Activated T-helper 9 cell treated with anti-CD3 and anti-CD28 coated beads, Interleukin-2, amount 50 U/mL, for 16 hours (primary cell): Measurements from ENCODE around the gene TSBP1.
"Not testable (repeated sequence)": the region's sequence is repeated elsewhere in the genome, so short reads cannot be mapped to it uniquely, and the experiment has no call there.

Experiments
- DNase-seq: peaks from one replicate; pipeline ENCODE4 v3.0.0-alpha.2; 2020; ENCODE audit warnings: low read depth

Gene TSBP1

GRCh38 chr6:32375739-32376529 is 4.2 kb upstream of the TSBP1 start:
- no peak for DNase-seq

- DNase-seq: no peak
These were observed 474 bp downstream of the TSBP1 start for GRCh38 chr6:32371229-32371628.

DNA sequence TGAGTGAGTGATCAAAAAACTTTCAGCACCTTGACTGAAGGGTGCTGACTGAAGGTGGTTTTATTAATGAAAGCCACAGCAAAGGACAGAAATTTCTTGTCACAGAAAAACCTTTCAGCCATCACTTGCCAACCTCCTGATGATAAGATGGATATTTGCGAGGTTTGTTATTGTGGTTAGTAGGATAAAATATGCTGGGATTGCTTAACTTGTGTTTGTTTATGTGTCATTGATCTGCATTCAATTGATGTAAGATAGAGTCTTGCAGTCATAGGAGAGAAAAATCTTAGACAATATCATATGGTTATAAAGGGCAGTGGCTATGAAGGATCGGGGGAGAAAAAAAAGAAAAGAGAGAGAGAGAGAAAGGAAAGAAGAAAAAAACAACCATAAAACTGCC is 1.2 kb downstream of the TSBP1 start:
- DNase-seq: no peak

- no peak for DNase-seq
These were observed 2.0 kb downstream of the TSBP1 start for GRCh38 chr6:32369660-32370059.

DNA sequence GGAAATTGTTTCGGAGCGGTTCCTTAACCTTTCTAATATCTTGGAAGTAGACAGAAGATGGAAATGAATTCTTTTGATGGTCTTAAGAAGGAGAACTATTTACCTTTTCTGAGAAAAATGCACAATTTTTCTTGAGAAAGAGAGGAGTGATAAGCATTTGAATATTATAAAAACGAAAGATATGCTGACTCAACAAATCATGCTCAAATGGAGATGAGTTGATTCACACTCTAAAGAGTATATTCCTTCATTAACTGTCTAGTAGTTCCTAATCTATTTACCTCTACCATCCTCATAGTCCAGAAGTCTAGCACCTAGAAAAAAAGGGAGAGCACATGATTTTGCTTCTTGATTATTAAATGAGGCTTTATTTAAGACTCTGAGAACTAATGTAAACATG is 4.1 kb downstream of the TSBP1 start:
- DNase-seq: no peak

- DNase-seq: not testable (repeated sequence)
These were observed 12.5 kb downstream of the TSBP1 start for GRCh38 chr6:32359225-32359624.

DNA sequence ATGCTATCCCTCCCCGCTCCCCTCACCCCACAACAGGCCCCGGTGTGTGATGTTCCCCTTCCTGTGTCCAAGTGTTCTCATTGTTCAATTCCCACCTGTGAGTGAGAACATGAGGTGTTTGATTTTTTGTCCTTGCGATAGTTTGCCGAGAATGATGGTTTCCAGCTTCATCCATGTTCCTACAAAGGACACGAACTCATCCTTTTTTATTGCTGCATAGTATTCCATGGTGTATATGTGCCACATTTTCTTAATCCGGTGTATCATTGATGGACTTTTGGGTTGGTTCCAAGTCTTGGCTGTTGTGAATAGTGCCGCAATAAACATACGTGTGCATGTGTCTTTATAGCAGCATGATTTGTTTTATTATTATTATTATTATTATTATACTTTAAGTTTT is 13.2 kb downstream of the TSBP1 start:
- not testable (repeated sequence) for DNase-seq

DNA sequence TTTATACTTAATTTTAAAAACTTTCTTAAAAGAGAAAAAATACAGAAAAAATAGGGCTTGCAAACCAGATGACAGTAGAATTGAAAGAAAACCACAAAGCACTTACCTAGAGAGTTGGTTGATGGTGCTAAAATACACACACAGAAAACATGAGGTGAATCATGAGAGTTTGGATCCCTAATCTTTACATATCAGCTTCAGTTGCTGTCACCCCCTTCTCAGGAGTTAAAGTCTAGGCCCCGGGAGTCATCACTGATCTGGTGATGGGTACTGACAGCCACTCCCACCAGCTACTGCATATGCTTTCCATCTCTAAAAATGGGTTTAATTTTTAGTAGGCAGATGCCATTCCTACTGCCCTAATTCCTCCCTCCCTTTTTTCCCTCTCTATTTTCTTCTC is 16.7 kb downstream of the TSBP1 start:
- no peak for DNase-seq

GRCh38 chr6:32353348-32353747 is 18.4 kb downstream of the TSBP1 start:
- no peak for DNase-seq

DNA sequence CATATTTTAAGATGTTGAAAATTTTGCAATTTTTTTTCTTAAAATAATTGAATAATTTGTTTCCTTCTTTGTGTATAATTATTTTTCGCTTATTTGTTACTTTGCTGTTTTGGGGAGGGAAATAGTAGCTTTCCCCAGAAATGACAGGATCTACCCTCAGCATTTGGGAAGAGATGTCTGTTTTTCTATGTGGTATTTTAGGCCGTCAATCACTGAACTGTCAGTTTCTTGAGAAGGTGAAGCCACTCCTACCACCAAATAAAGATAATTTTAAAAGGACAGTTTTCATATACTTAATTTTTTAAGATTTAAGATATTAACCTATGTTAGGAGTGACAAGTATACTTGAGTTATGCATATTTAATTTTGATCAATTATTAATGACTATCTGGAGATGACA is 31.5 kb downstream of the TSBP1 start:
- DNase-seq: no peak

DNA sequence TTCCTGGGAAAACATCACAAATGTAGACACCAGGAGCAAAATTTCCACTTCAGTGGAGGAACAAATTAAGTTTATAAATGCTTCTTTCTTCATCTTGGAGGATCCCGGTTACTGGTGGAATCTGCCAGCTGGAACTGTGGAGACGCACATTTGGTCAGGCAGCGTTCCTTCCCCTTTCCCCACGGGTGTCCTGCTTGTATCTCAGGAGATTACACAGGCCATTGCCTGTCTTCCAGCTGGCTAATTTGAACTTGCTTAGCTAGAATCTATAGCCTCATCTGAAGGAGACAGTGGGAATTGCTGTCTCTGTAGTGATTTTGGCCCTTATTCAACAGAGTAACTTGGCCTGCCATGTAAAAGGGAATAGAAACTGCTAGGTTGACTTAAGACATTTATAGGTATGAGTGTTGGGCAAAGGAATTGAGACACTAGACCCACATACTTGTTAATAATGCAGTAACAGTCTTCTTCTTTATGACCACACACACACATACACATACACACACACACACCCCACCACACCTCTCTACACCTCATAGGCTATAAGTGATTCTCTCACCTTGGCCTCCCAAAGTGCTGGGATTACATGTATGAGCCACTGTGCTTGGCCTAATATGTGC is 34.4 kb downstream of the TSBP1 start:
- no peak for DNase-seq

DNA sequence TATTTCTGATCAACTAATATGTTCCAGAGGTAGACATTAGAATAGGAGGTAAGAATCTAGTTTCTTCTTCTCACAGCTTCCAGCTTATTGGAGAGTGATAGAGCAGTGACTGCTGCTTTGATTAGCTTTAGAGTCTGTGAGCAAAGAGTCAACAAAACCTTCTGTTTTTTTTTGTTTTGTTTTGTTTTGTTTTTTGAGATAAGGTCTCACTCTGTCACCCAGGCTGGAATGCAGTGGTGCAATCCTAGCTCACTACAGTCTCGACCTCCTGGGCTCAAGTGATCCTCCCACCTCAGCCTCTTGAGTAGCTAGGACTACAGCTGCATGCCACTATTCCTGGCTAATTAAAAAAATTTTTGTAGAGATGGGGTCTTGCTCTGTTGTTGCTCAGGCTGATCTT is 39.3 kb downstream of the TSBP1 start:
- DNase-seq: no peak

- DNase-seq: no peak
These were observed 42.6 kb downstream of the TSBP1 start for GRCh38 chr6:32329141-32329540.

- no peak for DNase-seq
These were observed 44.6 kb downstream of the TSBP1 start for GRCh38 chr6:32327103-32327502.

DNA sequence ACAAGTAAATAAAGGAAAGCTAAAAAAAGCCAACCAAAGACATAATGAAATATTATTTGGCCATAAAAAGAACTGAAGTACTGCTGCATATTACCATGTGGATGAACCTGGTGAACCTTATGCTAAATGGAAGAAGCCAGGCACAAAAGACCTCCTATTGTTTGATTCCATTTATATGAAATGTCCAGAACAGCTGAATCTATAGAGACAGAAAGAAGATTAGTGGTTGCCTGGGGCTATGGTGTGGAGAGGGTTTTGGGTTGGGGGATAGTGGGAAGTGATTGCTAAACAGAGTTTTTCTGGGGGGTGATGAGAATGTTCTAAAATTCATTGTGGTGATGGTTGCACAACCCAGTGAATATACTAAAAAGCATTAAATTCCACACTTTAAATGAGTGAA is 53.2 kb downstream of the TSBP1 start:
- DNase-seq: no peak

DNA sequence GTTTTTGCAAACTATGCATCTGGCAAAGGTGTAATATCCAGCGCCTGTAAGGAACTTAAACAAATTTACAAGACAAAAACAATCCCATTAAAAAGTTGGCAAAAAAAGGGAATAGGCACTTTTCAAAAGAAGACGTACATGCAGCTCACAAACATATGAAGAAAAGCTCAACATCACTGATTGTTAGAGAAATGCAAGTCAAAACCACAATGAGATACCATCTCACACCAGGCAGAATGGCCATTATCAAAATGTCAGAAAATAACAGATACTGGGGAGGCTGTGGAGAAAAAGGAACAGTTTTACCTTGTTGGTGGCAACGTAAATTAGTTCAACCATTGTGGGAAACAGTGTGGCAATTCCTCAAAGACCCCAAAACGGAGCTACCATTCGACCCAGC is 54.2 kb downstream of the TSBP1 start:
- DNase-seq: no peak

DNA sequence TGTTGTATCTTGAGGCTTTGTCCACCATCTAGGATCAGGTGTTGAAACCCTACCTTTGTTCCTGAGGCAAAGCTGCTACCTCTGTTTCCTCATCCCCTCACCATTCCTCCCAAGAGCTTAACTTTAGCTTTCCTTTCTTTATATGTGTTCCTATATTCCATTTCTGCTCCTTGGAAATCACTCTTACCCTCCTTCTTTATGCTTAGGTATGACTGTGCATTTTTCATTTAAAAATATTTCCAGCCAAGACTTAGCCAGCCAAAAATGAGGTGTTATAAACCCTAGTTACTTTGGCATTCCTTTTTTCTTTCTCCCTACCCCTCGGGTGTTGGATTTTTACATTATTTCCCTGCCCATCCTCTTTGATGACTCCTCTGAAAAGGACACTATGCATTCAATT is 57.7 kb downstream of the TSBP1 start:
- DNase-seq: no peak

DNA sequence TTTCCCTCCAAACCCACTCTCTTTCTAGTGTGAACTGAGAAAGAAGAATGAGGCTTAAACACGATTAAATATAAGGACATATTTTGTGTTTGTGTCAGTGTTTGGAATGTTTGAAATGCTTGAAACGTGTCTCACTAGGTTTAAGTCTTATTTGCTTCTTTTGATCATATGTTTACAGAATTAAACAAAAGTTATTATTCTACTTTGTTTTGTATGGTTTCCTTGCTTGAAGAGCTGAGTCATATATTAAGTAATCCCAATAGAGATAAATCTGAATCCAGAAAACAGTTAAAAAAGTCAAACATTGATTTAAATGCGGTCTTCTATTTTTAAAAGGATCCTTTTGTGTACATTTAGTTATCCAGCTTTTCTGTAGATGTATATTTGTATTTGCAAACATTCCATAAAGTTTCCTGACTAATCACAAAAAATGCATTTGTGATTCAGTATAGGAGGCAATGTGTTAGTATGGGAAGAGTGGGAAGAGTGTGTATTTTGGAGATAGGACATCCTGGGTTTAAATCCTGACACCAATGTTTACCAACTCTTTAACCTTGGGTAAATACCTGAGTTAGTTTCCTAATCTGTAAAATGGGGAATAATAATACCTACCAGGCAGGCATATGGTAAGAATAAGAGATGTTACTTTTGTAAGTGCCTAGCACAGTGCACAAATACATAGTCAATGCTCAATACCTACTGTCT is 72.9 kb downstream of the TSBP1 start:
- no peak for DNase-seq

GRCh38 chr6:32294980-32295379 is 76.7 kb downstream of the TSBP1 start:
- not testable (repeated sequence) for DNase-seq

GRCh38 chr6:32294566-32294965 is 77.1 kb downstream of the TSBP1 start:
- DNase-seq: no peak

GRCh38 chr6:32293695-32294094 is 78.0 kb downstream of the TSBP1 start:
- no peak for DNase-seq

GRCh38 chr6:32291543-32291942 is 80.2 kb downstream of the TSBP1 start:
- no peak for DNase-seq

DNA sequence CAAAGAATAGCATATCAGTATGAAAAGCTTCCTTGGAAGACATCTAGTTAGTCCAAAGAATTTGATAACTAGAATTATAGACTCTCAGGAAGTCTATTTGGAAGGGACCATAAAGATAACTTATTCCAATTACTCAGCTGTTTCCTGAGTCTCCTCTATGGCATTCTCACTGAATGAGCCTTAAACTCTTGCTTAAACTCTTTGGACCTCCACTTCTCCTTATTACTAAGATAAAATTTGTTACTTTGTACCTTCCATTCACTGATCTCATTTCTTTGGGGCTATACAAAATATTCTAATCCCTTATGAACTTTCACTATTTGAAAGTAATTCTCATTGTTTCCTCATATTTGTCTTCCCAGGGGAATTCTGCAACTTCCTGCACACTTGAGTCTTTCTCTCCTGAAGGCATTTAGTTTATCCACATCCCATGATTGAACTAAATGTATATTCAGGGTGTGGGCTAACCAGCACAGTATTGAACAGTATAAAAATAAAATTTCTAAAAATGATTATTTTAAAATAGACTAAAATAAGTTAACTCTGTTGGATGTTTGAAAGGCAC is 80.7 kb downstream of the TSBP1 start:
- DNase-seq: no peak
